ENCODE data around the gene HDAC1. TPM values are rescaled to one million over a fixed set of nuclear protein-coding genes. Genes with fewer than 3 reads are reported as not detected.

Gene HDAC1
- total and polyA plus RNA-seq, 2 of the 13 experiments (the other 11 are each of a cell fraction or from before 2014, with no cell fraction given), result 93.5 to 189 TPM

- TF ChIP-seq GATAD2A (CRISPR knock-in tag; IDR thresholded peaks at IDR 0.05), result no peak
- no peak; the same call in 1 of the 2 replicates for TF ChIP-seq CENPBD1 (CRISPR knock-in tag; IDR thresholded peaks at IDR 0.05; ENCODE audit: borderline replicate concordance, low read depth)
- no peak for TF ChIP-seq MNT (IDR thresholded peaks at IDR 0.05)
- no peak for TF ChIP-seq CENPX (CRISPR knock-in tag; IDR thresholded peaks at IDR 0.05)
- TF ChIP-seq ZBTB10 (CRISPR knock-in tag; IDR thresholded peaks at IDR 0.05; ENCODE audit: borderline replicate concordance), result no peak
- no peak for TF ChIP-seq MTERF4 (CRISPR knock-in tag; IDR thresholded peaks at IDR 0.05)
- TF ChIP-seq GTF3A (CRISPR knock-in tag; conservative IDR thresholded peaks at IDR 0.05), result no peak
- TF ChIP-seq ZNF737 (CRISPR knock-in tag; IDR thresholded peaks at IDR 0.05; ENCODE audit: borderline replicate concordance), result no peak
- TF ChIP-seq ZNF674 (CRISPR knock-in tag; IDR thresholded peaks at IDR 0.05; ENCODE audit: low read depth), result no peak
- TF ChIP-seq KAT7 (CRISPR knock-in tag; IDR thresholded peaks at IDR 0.05; ENCODE audit: borderline replicate concordance), result 0 out of 2 replicates have a peak, but pooled peaks have one; percentile 31
- no peak for TF ChIP-seq NFE2L1 (CRISPR knock-in tag; IDR thresholded peaks at IDR 0.05; ENCODE audit: borderline replicate concordance)
- no peak for TF ChIP-seq ZNF816 (CRISPR knock-in tag; IDR thresholded peaks at IDR 0.05; ENCODE audit: borderline replicate concordance)
- TF ChIP-seq ZNF281 (CRISPR knock-in tag; IDR thresholded peaks at IDR 0.05; ENCODE audit: borderline replicate concordance), result no peak
- TF ChIP-seq JUND (CRISPR knock-in tag; IDR thresholded peaks at IDR 0.05), result 0 out of 2 replicates have a peak, but pooled peaks have one; percentile 11
- 0 out of 2 replicates have a peak, but pooled peaks have one; percentile 29 for TF ChIP-seq FOXC1 (CRISPR knock-in tag; IDR thresholded peaks at IDR 0.05; ENCODE audit: borderline replicate concordance)
- TF ChIP-seq TFDP1 (CRISPR knock-in tag; IDR thresholded peaks at IDR 0.05; ENCODE audit: borderline replicate concordance), result peak; percentile 75; the same call in 1 of the 2 replicates
- no peak for TF ChIP-seq RBM39 (IDR thresholded peaks at IDR 0.05; ENCODE audit: low read depth, low read length, poor library complexity, severe bottlenecking)
- TF ChIP-seq ZNF484 (CRISPR knock-in tag; IDR thresholded peaks at IDR 0.05; ENCODE audit: borderline replicate concordance, low read depth), result no peak
These were observed 59.7 kb downstream of the HDAC1 start (continued) for GRCh38 chr1:32351399-32352238.

Measured in HepG2 (cell line).